IPS DF 19.7 (cell line): ENCODE data around the gene LRP6.
A peak's percentile ranks its signal among the peaks of the same experiment; 100 is the strongest.
"Not testable (repeated sequence)": the region's sequence is repeated elsewhere in the genome, so short reads cannot be mapped to it uniquely, and the experiment has no call there.

Experiments used
- DNase-seq: peaks from one replicate; pipeline ENCODE4 v3.0.0-alpha.2; 2013; ENCODE audit warnings: low read depth, low spot score

The LRP6 gene

DNA sequence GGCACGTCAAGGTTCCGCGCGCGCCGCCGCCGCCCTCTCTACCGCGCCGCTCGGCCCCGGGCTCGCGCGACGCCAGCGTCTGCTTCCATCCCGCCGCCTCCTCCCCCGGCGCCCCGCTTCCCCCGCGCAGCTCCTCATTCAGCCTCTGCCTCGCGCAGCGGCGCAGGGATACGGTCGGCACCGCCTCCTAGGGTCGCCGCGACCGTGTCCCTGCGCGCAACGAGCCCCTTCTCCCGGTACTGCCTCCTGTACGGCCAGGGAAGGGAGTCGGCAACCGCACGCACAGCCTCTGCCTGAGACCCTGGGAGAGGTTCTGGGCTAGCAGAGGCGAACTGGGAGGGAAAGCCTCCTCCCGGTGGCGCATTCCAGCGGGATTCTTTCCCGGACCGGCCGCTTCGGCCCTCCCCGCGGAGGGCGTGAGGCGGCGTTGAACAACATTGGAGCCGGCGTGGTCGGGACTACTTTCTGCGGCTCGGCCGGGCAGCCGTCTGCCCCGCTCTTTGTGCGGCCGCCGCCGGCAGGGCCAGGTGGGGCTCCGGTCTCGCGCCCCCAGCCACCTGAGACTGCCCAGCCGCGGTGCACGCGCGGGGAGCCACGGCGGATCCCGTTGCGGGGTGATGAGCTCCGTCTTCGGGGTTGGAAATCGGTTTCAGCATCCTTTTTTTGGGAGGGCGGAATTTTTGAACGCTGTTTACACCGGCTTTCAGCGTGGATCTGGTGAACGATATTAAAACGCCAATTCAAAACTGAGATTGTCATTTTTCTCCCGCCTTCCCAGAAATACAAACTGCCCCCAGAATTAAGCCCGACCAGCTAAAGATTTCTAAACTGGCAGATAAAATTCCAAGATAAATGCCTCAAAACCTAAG, at the start of gene LRP6:
Gene LRP6, minus strand, starts transcription at position 172 of the 869 bp plus-strand sequence. CDS start 309 bp downstream, outside the sequence.
- peak; percentile 79 for DNase-seq

DNA sequence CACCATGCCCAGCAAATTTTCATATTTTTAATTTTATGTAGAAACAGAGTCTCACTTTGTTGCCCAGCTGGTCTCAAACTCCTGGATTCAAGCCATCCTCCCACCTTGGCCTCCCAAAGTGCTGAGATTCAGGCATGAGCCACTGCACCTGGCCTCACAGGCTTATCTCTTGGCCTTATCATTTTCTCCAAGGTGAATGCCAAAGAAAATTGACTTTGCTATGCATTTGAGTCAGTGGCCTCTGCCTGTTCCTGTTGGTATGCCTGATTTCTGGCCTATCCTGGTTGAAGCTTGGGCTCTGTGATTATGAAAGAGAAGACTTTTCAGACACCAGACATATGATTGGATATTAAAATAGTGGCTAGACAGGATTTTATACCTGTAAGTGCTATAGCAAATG, 49.0 kb upstream of the LRP6 start:
- DNase-seq, result no peak

DNA sequence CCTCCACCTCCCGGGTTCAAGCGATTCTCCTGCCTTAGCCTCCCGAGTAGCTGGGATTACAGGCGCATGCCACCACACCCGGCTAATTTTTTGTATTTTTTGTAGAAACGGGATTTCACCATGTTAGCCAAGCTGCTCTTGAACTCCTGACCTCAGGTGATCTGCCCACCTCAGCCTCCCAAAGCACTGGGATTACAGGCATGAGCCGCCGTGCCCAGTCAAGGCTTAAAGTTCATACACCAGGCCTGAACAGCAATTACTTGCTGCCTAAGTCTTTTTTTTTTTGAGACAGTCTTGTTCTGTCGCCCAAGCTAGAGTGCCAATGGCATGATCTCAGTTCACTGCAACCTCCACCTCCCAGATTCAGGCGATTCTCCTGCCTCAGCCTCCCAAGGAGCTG, 43.9 kb upstream of the LRP6 start:
- not testable (repeated sequence) for DNase-seq

DNA sequence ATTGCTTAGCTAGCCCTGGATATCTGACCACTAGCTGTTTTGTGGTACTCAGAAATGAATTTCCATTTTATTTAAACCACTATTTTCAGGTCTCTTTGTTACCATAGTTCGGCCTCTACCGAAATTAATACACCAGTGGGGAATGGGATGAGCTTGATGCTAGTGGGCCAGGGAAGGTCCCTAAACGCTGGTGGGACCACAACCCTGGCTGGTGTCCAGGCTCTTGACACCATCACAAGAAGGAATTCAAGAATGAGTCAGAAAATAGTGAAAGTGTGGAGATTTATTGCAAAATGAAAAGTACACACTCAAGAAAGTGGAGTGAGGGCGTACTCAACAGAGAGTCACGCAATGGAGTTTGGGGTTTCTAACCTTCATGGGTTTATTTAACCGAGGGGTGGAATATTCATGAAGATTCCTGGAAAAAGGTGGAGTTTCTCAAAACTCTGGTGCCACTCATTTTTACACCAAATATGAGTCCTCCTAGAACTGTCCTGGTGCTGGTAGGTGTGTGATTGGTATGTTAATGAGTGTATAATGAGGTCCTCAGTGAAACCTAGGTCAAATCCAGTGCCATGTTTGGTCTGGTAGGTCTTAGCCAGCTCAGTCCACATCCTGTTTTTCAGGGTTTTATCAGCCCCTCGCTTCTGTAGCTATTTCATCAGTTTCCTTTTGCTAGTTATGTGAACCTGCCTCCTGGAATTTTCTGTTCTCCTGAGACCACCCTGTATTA, 38.9 kb upstream of the LRP6 start:
- DNase-seq, result no peak

DNA sequence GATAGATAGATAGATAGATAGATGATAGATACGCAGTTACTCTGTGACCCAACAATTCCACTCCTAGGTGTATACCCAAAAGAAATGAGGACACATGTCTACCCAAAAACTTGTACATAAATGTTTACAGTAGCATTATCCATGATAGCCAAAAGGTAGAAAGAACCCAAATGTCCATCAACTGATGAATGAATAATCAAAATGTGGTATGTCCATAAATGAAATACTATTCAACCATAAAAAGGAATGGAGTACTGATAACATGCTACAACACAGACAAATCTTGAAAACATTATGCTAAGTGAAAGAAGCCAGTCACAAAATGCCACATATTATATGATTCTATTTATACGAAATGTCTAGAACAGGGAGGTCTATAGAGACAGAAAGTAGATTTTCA, 36.1 kb upstream of the LRP6 start:
- DNase-seq, result no peak

DNA sequence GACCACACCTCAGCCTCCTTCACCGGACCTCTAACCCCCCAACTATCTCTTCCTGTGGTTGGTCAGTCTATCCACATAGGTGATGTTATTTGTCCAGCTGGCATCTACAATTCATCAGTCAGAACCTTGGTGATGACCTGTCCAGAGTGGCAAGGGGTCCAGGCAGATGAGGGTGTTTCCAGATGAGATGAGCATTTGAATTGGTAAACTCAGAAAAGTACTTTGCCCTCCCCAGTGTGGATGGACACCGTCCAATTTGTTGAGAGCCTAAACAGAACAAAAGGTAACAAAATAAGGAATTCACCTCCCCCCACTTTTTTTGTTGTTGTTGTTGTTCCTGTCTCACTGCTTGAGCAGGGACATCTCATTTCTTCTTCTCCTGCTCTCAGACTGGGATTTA, 34.3 kb upstream of the LRP6 start:
- DNase-seq, result no peak

DNA sequence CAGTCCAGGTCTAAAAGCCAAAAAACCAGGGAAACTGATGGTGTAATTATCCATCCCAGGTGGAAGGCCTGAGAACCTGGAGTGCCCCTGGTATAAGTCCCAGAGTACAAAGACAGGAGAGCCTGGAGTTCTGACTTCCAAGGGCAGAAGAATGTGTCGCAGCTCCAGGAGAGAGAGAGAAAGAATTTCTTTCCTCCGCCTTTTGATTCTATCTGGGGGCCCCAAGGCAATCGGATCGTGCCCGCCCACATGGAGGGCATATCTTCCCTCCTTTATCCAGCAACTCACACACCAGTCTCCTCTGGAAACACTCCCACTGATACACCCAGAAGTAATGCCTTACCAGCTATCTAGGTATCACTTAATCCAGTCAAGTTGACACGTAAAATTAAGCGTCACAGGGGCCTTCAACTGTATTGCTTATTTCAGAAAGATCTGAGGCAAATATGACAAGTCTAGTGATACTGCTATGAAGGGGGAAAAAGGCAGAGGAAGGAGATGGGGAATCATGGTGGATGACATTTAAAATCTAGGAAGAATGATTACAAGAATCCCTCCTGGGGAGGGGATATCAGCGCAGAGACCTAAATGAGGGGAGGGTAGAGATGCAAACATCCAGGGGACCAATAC, 30.5 kb upstream of the LRP6 start:
- DNase-seq, result no peak

DNA sequence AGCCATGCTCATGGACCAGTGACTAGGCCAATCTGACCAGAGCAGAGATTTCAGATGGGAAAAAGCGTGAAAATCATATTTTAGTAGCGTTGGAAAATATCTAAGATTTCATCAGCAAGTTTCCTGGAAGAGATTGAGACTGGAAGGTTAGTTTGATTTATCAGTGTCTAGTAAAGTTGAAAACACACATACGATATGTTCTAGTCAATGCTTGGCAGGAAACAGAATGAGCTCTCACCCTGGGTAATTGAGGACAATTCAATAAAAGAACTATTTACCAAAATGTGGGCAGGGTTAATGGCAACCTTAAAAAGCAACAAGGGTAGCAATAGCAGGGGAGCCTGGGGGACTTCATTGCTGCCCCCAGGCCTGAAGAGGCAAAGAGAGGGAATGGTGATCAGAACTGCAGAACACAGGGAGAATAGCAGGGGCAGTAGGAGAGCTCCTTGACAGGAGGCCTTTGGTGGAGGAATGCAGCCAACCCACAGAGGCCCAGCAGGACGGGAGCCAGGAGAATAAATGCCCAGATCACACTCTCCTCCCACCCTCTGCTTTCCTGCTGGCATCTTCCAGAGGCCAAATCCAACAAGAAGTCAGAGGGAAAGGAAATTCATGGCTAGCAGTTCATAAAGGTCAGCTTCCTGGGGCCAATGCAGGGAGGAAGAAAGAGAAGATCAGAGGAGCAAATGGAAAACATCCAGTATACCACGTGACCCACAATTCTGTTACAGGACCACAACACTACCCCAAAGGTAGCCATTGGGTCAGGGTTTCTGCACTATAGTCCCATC, 27.6 kb upstream of the LRP6 start:
- no peak for DNase-seq

DNA sequence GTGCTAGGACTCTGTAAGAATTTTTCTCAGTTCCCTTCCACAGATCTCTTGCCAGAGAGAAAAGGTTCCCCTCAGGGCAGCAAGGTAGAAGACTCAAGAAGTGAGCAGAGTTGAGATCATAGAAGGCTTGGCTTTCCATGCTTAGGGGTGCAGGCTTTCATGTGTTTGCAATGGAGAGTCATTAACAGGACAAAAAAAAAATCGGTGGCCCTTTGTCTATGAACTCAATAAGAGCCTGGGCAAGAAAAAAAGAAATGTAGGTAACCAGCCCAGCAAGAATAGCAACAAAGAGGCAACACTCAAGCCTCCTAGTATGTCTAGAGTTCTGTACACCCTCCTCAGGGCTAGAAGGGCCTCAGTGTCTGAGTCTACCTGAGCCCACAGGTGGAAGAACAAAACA, 23.4 kb upstream of the LRP6 start:
- no peak for DNase-seq

DNA sequence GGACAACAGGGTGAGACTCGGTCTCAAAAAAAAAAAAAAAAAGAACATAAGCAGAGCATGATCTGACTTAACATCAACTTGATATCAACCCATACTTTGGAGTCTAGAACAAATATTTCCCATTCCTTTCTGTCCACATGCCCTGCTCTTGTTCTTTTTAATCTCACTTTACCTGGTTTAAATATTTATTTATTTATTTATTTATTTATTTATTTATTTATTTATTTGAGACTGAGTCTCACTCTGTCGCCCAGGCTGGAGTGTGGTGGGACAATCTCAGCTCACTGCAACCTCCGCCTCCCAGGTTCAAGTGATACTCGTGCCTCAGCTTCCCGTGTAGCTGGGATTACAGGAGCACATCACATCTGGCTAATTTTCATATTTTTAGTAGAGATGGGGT, 19.6 kb upstream of the LRP6 start:
- DNase-seq, result no peak

DNA sequence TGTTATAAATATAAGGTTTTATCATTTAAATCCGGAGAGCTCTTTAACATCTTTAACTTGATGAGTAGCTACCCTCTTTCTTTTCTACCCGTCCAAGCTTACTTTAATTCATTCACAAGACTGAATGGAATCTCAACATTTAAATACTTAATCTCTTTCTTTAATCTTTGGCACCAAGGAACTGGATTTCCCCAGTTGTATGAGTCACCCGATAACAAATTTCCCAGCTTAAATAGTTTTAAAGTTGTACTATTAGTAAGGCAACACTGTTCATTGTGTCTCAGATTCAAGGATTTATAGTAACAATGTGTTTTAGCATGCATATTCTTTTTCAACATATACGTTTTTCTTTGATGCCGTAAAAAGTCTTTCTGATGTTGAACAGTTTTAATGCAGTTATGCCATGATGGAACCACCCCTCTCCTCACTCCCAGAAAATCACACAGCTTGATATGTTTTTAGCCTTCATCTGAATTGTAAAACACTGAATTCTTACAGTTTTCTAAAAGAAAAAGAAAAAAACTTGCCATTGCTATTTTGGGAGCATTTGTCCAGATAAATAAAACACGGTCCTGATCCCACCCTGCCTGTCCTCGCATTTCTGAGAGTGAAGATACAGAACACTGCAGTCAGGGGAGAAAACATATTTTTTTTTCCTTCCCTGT, 16.0 kb upstream of the LRP6 start:
- no peak for DNase-seq

DNA sequence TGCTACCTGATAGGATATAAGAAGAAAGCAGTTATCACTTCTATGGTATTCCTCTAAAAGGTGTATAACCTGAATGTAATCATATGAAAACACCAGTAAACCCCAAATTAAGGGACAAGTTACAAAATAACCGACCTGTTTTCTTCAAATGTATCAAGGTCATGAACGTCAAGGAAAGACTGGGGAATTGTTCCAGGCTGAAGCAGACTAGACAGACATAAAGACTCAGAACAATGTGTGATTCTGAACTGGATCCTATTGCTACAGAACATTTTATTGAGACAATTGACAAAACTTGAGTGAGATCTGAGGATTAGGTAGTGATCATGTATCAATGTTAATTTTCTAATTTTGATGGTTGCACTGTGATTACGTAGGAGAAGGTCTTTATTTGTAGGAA, 15.4 kb upstream of the LRP6 start:
- no peak for DNase-seq

DNA sequence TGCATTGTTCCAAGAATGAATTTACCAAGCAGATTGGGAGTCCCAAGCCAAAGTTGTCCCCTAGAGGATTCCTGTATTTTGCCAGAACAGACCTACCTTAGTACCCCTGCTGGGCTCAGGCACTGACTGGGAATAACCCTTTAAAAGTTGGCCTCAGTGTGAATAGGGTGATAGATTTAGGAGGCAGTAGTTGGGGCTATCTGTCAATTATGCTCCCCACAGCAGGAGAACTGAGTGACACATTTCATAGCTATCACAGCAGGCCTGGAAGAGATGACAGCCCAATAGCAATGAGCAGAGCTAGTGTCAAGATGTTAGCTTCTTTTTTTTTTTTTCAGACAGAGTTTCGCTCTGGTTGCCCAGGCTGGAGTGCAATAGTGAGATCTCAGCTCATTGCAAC, 14.3 kb upstream of the LRP6 start:
- no peak for DNase-seq

DNA sequence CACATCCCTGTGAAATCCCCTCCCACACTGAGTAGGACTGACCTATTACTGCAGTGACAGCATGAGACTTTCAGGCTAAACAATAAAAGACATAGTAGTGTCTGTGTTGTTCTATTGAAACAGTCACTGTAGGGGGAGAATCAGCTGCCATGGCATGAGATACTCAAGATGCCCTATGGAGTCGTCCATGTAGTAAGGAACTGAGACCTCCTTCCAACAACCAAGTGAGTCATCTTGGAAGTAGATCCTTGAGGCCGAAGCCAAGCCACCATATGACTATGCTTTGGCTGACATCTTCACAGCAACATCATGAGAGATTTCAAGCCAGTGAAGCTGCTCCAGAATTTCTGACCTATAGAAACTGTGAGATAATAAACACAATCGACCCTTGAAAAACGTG, 12.1 kb upstream of the LRP6 start:
- no peak for DNase-seq

DNA sequence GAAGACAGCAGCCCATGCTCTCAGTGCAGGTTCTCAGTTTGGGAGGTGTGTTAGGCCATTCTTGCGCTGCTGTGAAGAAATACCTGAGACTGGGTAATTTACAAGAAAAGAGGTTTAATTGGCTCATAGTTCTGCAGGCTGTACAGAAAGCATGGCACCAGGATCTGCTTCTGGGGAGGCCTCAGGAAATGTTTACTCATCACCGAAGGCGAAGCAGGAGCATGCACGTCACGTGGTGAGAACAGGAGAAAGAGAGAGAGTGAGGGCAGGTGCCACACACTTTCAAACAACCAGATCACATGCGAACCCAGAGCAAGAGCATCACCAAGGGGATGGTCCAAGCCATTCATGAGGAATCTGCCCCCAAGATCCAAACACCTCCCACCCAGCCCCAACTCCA, 9.0 kb upstream of the LRP6 start:
- no peak for DNase-seq

DNA sequence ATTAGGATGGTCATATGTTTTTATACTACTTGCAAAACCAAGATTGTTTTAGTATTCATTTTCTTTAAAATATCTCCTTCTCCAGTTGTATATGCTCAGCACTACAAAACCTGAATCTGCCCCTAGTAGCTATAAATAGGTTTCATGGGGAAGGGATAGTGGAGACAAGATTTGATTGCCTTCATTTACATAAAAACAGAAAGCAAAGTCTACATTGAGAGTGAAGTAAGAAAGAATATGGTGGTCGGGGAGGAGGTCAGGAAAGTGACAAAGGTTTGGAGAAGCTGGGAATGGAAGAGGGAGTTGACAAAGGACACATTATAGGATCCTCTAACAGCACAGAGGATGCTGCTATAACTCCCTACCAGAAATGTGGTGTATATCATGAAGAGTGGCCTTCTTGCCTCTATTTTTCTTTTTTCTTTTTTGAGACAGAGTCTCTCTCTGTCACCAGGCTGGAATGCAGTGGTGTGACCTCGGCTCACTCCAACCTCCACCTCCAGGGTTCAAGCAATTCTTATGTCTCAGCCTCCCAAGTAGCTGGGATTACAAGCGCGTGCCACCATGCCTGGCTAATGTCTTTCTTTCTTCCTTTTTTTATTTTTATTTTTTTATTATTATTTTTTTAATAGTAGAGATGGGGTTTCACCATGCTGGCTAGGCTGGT, 6.6 kb upstream of the LRP6 start:
- DNase-seq, result no peak

DNA sequence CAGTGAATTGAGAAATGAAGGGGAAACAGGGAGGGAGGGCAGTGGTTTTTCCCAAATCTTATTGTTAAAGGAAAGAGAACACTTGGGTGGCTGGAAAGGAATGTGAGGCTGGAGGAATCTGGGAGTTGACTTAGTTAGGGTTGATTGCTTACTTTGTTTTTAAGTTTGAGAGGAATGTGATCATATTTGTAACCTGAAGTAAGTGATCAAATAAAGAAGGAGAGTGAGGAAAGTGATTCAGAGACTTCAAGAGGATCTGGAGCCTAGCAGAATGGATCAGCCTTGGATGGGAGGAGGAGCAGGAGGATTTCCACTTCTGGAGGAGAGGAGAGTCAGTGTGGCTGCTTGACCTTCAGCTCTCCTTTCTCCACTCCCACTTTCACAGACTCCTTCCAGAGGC, 6.0 kb upstream of the LRP6 start:
- DNase-seq, result no peak

DNA sequence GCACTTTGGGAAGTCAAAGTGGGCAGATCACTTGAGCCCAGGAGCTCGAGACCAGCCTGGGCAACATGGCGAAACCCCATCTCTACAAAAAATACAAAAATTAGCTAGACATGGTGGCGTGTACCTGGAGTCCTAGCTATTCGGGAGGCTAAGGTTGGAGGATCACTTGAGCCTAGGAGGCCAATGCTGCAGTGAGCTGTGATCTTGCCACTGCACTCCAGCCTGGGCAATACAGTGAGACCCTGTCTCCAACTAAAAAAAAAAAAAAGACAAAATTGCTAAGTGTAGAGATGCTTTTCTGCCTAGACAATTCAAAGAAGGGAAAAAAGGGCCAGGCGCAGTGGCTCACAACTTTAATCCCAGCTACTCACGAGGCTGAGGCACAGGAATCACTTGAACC, 3.4 kb upstream of the LRP6 start:
- DNase-seq, result no peak

DNA sequence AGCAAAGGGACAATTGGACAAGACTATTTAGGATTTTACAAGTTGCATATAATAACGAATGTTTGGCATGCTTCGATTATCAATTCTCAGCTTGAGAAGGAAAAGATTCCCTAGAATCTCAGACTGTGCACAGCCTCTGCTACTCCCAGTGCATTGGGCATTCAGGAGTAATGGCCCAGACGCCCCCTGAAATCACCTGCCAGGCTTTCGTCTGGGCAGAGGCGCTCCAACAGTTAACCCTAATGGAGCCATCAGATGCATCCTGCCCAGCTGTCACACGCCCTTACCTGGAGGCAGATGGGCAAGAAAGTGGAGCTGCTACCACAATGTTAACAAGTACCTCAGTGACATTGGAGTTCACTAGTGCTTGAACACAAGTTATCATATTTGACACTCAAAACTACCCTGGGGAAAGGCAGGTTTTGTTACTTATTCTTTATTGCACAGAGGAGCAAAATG, 927 bp upstream of the LRP6 start:
- no peak for DNase-seq

DNA sequence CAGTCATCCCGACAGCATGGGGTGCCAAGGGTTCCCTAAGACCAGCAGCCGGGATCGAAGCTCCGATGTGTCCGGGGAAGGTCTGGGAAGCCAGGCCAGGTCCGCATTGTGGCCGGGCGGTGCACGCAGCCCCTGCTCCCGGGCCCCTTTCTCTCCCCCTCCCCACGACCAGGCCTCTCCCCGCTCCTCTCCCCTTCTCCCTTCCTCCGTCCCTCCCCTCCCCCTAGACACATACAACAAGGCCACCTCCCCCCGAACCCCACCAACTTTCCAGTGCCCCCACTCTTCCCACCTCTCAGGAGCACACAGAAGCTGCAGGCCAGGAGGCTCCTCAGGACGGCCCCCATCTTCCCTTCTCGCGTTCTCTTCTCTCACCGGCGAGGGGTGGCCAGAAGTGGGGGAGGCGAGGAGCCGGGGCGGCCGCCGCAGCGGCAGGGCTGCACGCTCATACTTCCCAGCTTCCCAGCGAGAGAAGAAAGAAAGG, 413 bp downstream of the LRP6 start:
- DNase-seq, result no peak
